Fibroblast of villous mesenchyme (primary cell): ENCODE measurements around the gene KIF26B. TPM values are rescaled to one million over a fixed set of nuclear protein-coding genes. Genes with fewer than 3 reads are reported as not detected.

Experiments
- DNase-seq: peaks from one replicate; pipeline ENCODE4 v3.0.0-alpha.2; 2010; ENCODE audit warnings: low read depth
- H3K4me3 ChIP-seq: 2 replicates; pipeline ENCODE4 v1.5.1; 2011; ENCODE audit warnings: low read depth, mild to moderate bottlenecking, low read length
- CTCF ChIP-seq: IDR thresholded peaks from 2 replicates; pipeline ENCODE4 v1.5.1; 2012; ENCODE audit warnings: low read depth, mild to moderate bottlenecking, low read length; ENCODE audit not compliant: insufficient read depth
- total RNA-seq: library from RNA; depleted of rRNA; stranded (reverse); fragments of >200 nt; gene quantifications from 2 replicates; pipeline ENCODE4 v1.2.3, GENCODE V29; 2012

The KIF26B gene
- total RNA-seq, 1 donor, result 12.1 TPM

DNA sequence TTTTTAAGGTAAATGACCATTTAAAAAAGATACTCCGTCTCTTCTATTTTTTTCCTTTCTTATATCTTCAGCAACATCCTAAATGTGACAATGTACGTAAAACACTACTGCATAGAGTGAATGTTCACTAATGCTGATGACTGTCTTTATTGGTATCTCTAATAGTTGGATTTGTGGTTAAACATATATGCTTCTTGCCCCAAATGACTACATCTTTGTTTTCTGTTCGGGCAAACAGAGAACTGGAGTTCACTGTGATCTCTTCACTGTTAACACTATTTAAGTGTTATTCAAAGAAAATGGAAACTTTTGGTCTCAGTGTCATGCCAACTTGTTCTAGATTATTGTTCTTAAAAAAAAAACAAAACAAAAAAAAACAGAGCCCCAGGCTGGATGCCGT lies 109.4 kb downstream of the KIF26B start:
- H3K4me3 ChIP-seq, result no peak overlapping the region
- no peak for DNase-seq

DNA sequence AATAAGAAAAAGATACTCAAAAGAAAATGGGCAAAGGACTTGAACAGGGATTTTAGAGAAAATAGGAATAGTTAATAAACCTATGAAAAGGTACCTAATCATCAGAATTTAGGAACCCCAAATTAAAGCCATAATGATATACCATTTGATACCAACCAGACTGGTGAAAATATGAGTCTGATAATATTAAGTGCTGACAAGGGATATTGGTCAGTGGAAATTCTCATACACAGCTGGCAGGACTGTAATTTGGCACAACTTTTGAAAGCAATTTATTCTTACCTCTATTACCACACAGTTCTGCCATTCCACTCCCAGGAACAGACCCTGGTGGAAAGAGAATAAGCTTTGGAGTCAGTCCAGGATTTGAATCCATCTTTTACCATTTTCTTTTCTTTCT lies 111.3 kb downstream of the KIF26B start:
- no peak for TF ChIP-seq CTCF
- H3K4me3 ChIP-seq, result no peak overlapping the region
- DNase-seq, result no peak

More for the DNA sequence above, 109.4 kb downstream of the KIF26B start:
- TF ChIP-seq CTCF, result no peak

DNA sequence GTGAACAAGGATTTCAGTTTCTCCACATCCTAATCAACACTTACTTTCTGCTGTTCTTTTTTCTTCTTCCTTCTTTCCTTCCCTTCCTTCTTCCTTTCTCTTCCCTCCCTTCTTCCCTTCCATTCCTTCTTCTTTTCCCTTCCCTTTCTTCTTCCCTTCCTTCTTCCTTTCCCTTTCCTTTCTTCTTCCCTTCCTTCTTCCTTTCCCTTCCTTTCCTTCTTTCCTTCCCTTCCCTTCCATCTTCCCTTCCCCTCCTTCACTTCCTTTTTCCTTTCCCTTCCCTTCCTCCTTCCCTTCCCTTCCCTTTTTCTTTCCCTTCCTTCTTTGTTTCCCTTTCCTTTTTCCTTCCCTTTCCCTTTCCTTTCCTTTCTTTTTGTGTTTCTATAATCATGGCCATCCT lies 115.3 kb downstream of the KIF26B start:
- H3K4me3 ChIP-seq, result no peak overlapping the region
- TF ChIP-seq CTCF, result no peak
- no peak for DNase-seq

DNA sequence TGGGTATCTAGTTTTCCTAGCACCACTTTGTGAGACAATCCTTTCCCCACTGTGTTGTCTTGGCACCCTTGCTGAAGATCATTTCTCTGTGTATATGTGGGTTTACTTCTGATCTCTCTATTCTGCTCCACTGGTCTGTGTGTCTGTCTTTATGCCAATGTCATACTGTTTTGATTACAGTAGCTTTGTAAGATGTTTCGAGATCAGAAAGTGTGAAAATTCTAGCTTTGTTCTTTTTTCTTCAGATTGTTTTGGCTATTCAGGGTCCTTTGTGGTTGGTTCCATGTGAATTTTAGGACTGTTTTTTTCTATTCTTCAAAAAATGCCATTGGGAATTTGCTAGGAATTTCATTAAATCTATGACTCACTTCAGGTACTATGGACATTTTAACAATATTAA lies 116.2 kb downstream of the KIF26B start:
- DNase-seq, result no peak
- TF ChIP-seq CTCF, result no peak
- no peak overlapping the region for H3K4me3 ChIP-seq

GRCh38 chr1:245272676-245273075 lies 117.9 kb downstream of the KIF26B start:
- DNase-seq, result no peak
- no peak for TF ChIP-seq CTCF
- no peak overlapping the region for H3K4me3 ChIP-seq

DNA sequence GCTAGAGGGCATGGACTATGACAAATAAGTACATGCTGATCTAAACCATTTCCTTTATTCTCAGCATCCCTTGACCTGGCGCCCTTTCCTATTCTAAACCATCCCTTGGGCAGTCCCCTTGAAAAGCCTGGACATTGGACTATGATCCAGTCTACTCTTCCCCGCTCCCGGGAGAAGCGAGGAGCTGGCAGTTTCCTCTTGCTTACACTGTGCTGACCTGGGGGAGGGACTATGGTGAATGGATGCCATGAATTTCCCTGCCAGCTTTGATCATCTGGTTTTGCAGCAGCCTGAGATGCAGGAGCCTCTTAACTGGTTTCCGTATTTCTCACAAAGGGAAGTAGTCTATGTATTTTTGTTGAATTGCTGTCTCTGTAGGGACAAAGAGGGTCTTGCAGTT lies 121.7 kb downstream of the KIF26B start:
- no peak for TF ChIP-seq CTCF
- DNase-seq, result no peak

GRCh38 chr1:245277276-245277675 lies 122.5 kb downstream of the KIF26B start:
- no peak overlapping the region for H3K4me3 ChIP-seq
- no peak for DNase-seq
- no peak for TF ChIP-seq CTCF

More for the DNA sequence above, 121.7 kb downstream of the KIF26B start:
- H3K4me3 ChIP-seq, result no peak overlapping the region
